ENCODE results near the gene TWF2.

The TWF2 gene

DNA sequence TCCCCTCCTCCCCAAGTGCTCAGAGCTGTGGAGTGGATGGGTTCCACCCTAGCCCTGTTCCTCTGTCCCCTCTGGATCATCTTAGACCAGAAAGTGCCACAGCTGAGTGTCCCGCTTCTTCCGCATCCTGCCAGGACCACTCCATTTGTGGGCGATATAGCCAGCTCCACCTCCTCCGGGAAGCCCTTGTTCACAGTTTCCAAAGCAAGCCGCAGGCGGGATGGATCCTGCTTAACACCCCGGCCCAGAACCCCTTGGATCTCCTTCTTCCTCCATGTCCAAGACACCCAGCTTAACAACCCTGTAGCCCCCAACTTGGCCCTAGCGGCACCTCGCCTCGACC, 41.5 kb downstream of the TWF2 start:
- TF ChIP-seq, protein P1, sequence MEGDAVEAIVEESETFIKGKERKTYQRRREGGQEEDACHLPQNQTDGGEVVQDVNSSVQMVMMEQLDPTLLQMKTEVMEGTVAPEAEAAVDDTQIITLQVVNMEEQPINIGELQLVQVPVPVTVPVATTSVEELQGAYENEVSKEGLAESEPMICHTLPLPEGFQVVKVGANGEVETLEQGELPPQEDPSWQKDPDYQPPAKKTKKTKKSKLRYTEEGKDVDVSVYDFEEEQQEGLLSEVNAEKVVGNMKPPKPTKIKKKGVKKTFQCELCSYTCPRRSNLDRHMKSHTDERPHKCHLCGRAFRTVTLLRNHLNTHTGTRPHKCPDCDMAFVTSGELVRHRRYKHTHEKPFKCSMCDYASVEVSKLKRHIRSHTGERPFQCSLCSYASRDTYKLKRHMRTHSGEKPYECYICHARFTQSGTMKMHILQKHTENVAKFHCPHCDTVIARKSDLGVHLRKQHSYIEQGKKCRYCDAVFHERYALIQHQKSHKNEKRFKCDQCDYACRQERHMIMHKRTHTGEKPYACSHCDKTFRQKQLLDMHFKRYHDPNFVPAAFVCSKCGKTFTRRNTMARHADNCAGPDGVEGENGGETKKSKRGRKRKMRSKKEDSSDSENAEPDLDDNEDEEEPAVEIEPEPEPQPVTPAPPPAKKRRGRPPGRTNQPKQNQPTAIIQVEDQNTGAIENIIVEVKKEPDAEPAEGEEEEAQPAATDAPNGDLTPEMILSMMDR (IDR thresholded peaks at IDR 0.05), result no peak
- Mint-ChIP-seq H3K9me3 (no peaks in the 10 kb centered on the region), H3K36me3 (ENCODE audit: low read depth) (peaks cover 33% of the 10 kb centered on the region), H3K27ac (no peak overlapping the region), H3K4me1 (peaks cover 32% of the 10 kb centered on the region), H3K4me3 (peak overlapping the region; percentile 73), H3K27me3 (ENCODE audit: low read depth, poor library complexity) (peaks cover 15% of the 10 kb centered on the region)
- DNase-seq, result no peak

DNA sequence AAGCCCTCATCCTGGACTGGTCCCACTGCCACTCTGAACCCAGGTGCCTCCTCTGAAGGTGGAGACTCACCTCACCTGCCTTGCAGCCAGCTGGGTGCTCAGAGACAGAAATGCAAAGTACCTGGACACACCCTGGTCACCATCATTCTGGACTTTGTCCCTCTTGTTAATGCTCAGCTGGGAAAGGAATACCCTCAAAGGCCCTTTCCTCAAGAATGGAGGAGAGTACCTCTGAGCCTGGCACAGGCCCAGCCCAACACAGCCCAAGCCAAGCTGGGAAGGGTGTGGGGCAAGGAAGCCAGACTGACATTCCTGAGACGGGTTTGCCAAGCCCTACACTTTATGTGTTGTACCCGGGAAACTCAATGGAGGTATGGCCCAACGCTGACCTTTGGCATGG, 42.0 kb downstream of the TWF2 start:
- H3K27me3 Mint-ChIP-seq (ENCODE audit: low read depth, poor library complexity), result peaks cover 15% of the 10 kb centered on the region
- H3K27ac Mint-ChIP-seq, result no peak overlapping the region
- peaks cover 32% of the 10 kb centered on the region for H3K4me1 Mint-ChIP-seq
- H3K4me3 Mint-ChIP-seq, result no peak overlapping the region
- no peak for DNase-seq
- peaks cover 28% of the 10 kb centered on the region for H3K36me3 Mint-ChIP-seq (ENCODE audit: low read depth)
- H3K9me3 Mint-ChIP-seq, result no peaks in the 10 kb centered on the region
- TF ChIP-seq, protein P1 (IDR thresholded peaks at IDR 0.05), result no peak

- peaks cover 15% of the 10 kb centered on the region for H3K27me3 Mint-ChIP-seq (ENCODE audit: low read depth, poor library complexity)
- H3K4me1 Mint-ChIP-seq, result peaks cover 41% of the 10 kb centered on the region
- no peak for DNase-seq
- TF ChIP-seq, protein P1 (IDR thresholded peaks at IDR 0.05), result no peak
- no peak overlapping the region for H3K4me3 Mint-ChIP-seq
- H3K27ac Mint-ChIP-seq, result peak overlapping the region; percentile 38
- peaks cover 17% of the 10 kb centered on the region for H3K36me3 Mint-ChIP-seq (ENCODE audit: low read depth)
- H3K9me3 Mint-ChIP-seq, result no peaks in the 10 kb centered on the region
Observed at GRCh38 chr3:52195823-52196331, 43.1 kb downstream of the TWF2 start.

GRCh38 chr3:52195291-52195597, 43.7 kb downstream of the TWF2 start:
- TF ChIP-seq, protein P1 (IDR thresholded peaks at IDR 0.05), result no peak

DNA sequence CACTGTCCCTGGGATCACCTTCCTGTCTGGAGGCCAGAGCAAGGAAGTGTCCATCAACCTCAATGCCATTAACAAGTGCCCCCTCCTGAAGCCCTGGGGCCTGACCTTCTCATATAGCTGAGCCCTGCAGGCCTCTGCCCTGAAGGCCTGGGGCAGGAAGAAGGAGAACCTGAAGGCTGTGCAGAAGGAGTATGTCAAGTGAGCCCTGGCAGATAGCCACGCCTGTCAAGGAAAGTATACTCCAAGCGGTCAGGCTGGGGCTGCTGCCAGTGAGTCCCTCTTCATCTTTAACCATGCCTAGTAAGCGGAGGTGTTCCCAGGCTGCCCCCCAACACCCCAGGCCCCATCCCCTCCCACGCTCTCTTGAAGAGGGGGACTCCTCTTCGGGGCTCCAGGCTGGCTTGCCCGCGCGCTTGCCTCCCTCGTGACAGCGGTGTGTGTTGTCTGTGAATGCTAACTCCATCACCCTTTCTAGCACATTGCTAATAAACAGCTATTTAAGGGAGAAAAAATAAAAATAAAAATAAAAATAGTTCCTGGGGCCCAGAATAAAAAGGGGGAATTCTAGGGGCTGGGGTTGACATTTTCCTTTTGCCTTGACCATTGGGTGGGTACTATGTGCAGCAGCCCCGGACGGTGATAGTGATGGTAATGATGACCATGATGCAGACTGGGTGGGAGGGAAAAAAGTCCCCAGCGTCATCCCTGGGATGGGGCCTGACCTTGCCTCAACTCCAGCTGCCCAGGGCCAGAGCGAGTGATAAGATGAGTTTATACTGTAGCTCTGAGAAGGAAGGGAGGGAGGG, 44.3 kb downstream of the TWF2 start:
- DNase-seq, result no peak
- Mint-ChIP-seq H3K4me3 (no peak overlapping the region), H3K4me1 (peaks cover 46% of the 10 kb centered on the region), H3K9me3 (no peaks in the 10 kb centered on the region), H3K36me3 (ENCODE audit: low read depth) (peaks cover 9% of the 10 kb centered on the region), H3K27ac (no peak overlapping the region), H3K27me3 (ENCODE audit: low read depth, poor library complexity) (peaks cover 15% of the 10 kb centered on the region)
- TF ChIP-seq, protein P1 (IDR thresholded peaks at IDR 0.05), result no peak

More at GRCh38 chr3:52195291-52195597, 43.7 kb downstream of the TWF2 start:
- Mint-ChIP-seq H3K27me3 (ENCODE audit: low read depth, poor library complexity) (peaks cover 15% of the 10 kb centered on the region), H3K9me3 (no peaks in the 10 kb centered on the region), H3K4me1 (peaks cover 46% of the 10 kb centered on the region), H3K4me3 (no peak overlapping the region), H3K27ac (no peak overlapping the region), H3K36me3 (ENCODE audit: low read depth) (peaks cover 13% of the 10 kb centered on the region)
- DNase-seq, result no peak

DNA sequence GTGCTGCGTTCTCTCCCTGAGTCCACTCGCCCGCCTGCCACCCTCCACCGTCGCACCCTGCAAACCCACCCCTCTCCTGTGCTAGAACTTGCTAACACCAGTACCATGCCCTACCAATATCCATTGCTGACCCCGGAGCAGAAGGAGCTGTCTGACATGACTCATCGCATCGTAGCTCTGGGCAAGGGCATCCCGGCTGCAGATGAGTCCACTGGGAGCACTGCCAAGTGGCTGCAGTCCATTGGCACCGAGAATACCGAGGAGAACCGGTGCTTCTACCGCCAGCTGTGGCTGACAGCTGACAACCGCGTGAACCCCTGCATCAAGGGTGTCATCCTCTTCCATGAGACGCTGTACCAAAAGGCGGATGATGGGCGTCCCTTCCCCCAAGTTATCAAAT, 45.9 kb downstream of the TWF2 start:
- peaks cover 33% of the 10 kb centered on the region for H3K4me1 Mint-ChIP-seq
- no peak for DNase-seq
- no peaks in the 10 kb centered on the region for H3K36me3 Mint-ChIP-seq (ENCODE audit: low read depth)
- no peak overlapping the region for H3K27ac Mint-ChIP-seq
- no peak overlapping the region for H3K4me3 Mint-ChIP-seq
- TF ChIP-seq, protein P1 (IDR thresholded peaks at IDR 0.05), result no peak
- peaks cover 12% of the 10 kb centered on the region for H3K27me3 Mint-ChIP-seq (ENCODE audit: low read depth, poor library complexity)
- H3K9me3 Mint-ChIP-seq, result no peaks in the 10 kb centered on the region

Measured in nephron progenitor cell (in vitro differentiated cells).